OCI-LY3 (cell line): ENCODE results near the gene EZH1.

Source experiments
- H2AFZ ChIP-seq: fragments of 200-600, 300-600 bp; shearing (Covaris generic); 2 replicates; pipeline ENCODE4 v1.6.0; 2014; ENCODE audit warnings: antibody characterized with exemption, low read depth, low read length
- H3K27ac ChIP-seq: fragments of 200-600, 300-600 bp; sonication (generic); 2 replicates; pipeline ENCODE4 v1.5.1; 2014; ENCODE audit warnings: mild to moderate bottlenecking, low read length, moderate library complexity, mixed read lengths
- H3K27me3 ChIP-seq: fragments of 200-600, 300-600 bp; sonication (generic); 2 replicates; pipeline ENCODE4 v1.6.1; 2014; ENCODE audit warnings: low read depth, low read length, mixed read lengths
- H3K36me3 ChIP-seq: fragments of 200-600, 300-600 bp; sonication (generic); replicated peaks from 2 replicates; pipeline ENCODE3; 2014; ENCODE audit warnings: low read depth, low read length, mixed read lengths
- H3K4me1 ChIP-seq: fragments of 300-600, 200-600 bp; sonication (generic); 2 replicates; pipeline ENCODE4 v1.6.1; 2014; ENCODE audit warnings: low read length, mixed read lengths
- H3K4me2 ChIP-seq: fragments of 200-600, 300-600 bp; sonication (generic); 2 replicates; pipeline ENCODE4 v1.6.1; 2014; ENCODE audit warnings: low read length, mixed read lengths
- H3K4me3 ChIP-seq: fragments of 300-600, 200-600 bp; sonication (generic); 2 replicates; pipeline ENCODE4 v1.5.1; 2014; ENCODE audit warnings: antibody characterized with exemption, mild to moderate bottlenecking, low read length, moderate library complexity
- H3K79me2 ChIP-seq: fragments of 300-600, 200-600 bp; shearing (Covaris generic); 2 replicates; pipeline ENCODE4 v1.6.1; 2014; ENCODE audit warnings: mild to moderate bottlenecking, low read length, mixed read lengths
- H3K9ac ChIP-seq: fragments of 300-600, 200-600 bp; shearing (Covaris generic); 2 replicates; pipeline ENCODE4 v1.6.0; 2014; ENCODE audit warnings: mild to moderate bottlenecking, low read length, moderate library complexity
- H3K9me3 ChIP-seq: fragments of 200-600, 300-600 bp; shearing (Covaris generic); 2 replicates; pipeline ENCODE4 v1.6.1; 2014; ENCODE audit warnings: low read length, mixed read lengths; ENCODE audit not compliant: insufficient read depth
- H4K20me1 ChIP-seq: fragments of 200-600, 300-600 bp; sonication (generic); 2 replicates; pipeline ENCODE4 v1.6.1; 2016; ENCODE audit warnings: low read length, mixed read lengths; ENCODE audit not compliant: insufficient read depth
- EZH2phosphoT487 ChIP-seq: fragments of 200-600 bp; shearing (Covaris generic); IDR thresholded peaks from 2 replicates; pipeline ENCODE4 v1.6.1; 2018; ENCODE audit warnings: antibody characterized with exemption, mixed run types, low read depth
- TF ChIP-seq, protein P1 (sequence below): fragments of 200-600, 300-600 bp; sonication (generic); IDR thresholded peaks from 2 replicates; pipeline ENCODE4 v1.5.1; 2014; ENCODE audit warnings: antibody characterized with exemption, low read length, low read depth

Gene EZH1

DNA sequence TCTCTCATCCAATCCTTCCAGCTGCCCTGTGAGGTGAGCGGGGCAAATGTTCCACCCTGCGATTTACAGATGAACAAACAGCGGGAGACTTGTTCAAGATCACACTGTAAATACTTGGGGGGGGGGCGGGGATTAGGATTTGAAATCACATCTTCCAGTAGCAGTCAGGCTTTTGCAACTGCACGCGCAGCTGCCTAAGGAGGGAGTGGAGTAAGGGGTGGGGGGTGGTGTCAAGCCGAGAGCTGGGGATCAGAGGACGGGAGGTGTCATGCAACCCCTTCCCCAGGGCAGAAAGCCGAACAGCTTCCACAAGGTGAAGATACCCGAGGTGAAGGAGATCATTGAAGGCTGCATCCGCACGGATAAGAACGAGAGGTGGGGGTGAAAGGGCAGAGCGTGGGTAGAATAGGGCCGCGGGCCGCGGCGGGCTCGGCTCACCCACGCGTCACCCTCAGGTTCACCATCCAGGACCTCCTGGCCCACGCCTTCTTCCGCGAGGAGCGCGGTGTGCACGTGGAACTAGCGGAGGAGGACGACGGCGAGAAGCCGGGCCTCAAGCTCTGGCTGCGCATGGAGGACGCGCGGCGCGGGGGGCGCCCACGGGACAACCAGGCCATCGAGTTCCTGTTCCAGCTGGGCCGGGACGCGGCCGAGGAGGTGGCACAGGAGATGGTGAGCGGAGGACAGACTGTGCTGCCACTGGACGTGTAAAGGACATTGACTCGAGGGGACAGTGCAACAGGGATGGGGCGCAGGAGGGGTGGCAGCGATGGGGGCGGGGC lies 40.2 kb upstream of the EZH1 start:
- no peak overlapping the region for H2AFZ ChIP-seq

DNA sequence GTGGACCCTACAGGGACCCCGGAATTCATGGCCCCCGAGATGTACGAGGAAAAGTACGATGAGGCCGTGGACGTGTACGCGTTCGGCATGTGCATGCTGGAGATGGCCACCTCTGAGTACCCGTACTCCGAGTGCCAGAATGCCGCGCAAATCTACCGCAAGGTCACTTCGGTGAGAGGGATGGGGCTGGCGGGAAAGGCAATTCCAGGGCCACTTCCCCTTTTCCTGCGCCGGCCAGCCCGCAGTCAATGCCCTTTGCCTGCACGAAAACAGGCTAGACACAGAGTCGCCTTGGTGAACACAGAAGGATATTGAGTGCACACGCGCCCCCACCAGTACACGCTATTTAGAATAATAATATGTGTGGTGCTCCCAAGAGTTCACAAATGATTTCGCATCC lies 39.6 kb upstream of the EZH1 start:
- Histone ChIP-seq H3K27ac (no peak overlapping the region), H3K4me1 (no peaks in the 10 kb centered on the region), H3K27me3 (no peaks in the 10 kb centered on the region), H3K4me2 (no peak overlapping the region), H2AFZ (no peak overlapping the region), H3K9ac (no peak overlapping the region), H3K79me2 (no peaks in the 10 kb centered on the region), H3K36me3 (peaks cover 13% of the 10 kb centered on the region), H4K20me1 (no peaks in the 10 kb centered on the region), H3K4me3 (no peak overlapping the region), H3K9me3 (no peaks in the 10 kb centered on the region)
- TF ChIP-seq, protein P1, sequence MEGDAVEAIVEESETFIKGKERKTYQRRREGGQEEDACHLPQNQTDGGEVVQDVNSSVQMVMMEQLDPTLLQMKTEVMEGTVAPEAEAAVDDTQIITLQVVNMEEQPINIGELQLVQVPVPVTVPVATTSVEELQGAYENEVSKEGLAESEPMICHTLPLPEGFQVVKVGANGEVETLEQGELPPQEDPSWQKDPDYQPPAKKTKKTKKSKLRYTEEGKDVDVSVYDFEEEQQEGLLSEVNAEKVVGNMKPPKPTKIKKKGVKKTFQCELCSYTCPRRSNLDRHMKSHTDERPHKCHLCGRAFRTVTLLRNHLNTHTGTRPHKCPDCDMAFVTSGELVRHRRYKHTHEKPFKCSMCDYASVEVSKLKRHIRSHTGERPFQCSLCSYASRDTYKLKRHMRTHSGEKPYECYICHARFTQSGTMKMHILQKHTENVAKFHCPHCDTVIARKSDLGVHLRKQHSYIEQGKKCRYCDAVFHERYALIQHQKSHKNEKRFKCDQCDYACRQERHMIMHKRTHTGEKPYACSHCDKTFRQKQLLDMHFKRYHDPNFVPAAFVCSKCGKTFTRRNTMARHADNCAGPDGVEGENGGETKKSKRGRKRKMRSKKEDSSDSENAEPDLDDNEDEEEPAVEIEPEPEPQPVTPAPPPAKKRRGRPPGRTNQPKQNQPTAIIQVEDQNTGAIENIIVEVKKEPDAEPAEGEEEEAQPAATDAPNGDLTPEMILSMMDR = no peak

More for the DNA sequence above, 40.2 kb upstream of the EZH1 start:
- Histone ChIP-seq H3K36me3 (peaks cover 8% of the 10 kb centered on the region), H3K9ac (no peak overlapping the region), H3K27ac (no peak overlapping the region), H3K4me2 (no peak overlapping the region), H3K4me3 (no peak overlapping the region), H3K9me3 (no peaks in the 10 kb centered on the region), H3K4me1 (no peaks in the 10 kb centered on the region), H3K79me2 (no peaks in the 10 kb centered on the region), H3K27me3 (no peaks in the 10 kb centered on the region), H4K20me1 (no peaks in the 10 kb centered on the region)
- TF ChIP-seq, protein P1 = no peak
- no peak for TF ChIP-seq EZH2phosphoT487

DNA sequence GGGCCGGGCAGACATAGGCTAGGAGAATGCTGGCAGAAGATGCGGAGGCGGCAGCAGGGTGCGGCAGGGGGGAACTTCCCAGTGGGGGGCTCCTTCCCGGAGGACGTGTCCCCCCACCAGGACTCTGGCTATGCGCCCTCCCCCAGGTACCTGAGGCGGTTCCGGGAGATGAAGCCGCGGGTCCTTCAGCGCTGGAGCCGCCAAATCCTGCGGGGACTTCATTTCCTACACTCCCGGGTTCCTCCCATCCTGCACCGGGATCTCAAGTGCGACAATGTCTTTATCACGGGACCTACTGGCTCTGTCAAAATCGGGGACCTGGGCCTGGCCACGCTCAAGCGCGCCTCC lies 38.9 kb upstream of the EZH1 start:
- no peaks in the 10 kb centered on the region for H3K79me2 ChIP-seq
- H3K36me3 ChIP-seq = peaks cover 15% of the 10 kb centered on the region
- H3K27ac ChIP-seq = no peak overlapping the region
- no peak overlapping the region for H3K4me3 ChIP-seq
- TF ChIP-seq, protein P1 = no peak
- no peak for TF ChIP-seq EZH2phosphoT487
- H3K9ac ChIP-seq = no peak overlapping the region
- no peaks in the 10 kb centered on the region for H3K9me3 ChIP-seq
- no peaks in the 10 kb centered on the region for H4K20me1 ChIP-seq
- H3K4me2 ChIP-seq = no peak overlapping the region
- H3K4me1 ChIP-seq = no peaks in the 10 kb centered on the region
- H2AFZ ChIP-seq = no peak overlapping the region
- H3K27me3 ChIP-seq = no peaks in the 10 kb centered on the region

DNA sequence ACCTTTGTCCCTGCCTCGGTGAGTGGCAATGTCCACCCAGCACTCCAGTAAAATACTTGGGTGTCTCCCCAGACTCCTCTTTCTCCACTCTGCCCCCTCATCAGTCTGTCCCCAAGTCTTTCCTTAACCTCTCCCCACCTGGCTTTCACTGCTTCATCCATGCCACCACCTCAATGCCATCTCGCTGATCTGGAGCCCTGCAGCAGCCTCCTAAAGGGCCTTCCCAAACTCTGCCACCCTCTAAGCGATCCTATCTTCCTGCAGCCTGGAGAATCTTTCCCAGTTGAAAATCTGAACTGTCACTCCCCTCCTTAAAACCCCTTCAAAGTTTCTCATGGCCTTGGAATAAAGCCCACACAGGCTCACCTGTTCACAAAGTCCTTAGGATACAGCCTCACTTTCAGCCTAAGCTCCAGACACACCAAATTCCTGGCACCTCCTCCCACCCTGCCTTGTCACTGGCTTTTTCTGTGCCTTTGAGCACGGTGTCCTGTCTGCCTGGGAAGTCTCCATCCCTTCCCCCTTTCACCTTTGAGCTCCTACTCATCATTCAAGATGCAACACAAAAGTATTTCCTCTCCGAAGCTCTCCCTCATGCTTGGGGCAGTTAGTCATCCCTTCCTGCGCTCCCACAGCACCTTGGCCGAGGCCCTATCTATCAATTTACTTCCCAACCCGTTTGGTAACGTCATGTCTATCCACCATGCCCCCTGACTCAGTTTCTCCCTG lies 38.4 kb upstream of the EZH1 start:
- Histone ChIP-seq H3K9me3 (no peaks in the 10 kb centered on the region), H2AFZ (no peak overlapping the region), H3K4me2 (no peak overlapping the region), H3K27ac (no peak overlapping the region), H3K36me3 (peaks cover 14% of the 10 kb centered on the region), H3K27me3 (no peaks in the 10 kb centered on the region), H3K4me1 (no peaks in the 10 kb centered on the region), H3K9ac (no peak overlapping the region), H3K4me3 (no peak overlapping the region), H4K20me1 (no peaks in the 10 kb centered on the region), H3K79me2 (no peaks in the 10 kb centered on the region)
- no peak for TF ChIP-seq EZH2phosphoT487
- TF ChIP-seq, protein P1 = no peak
